ENCODE results near the gene GALK2.

Gene GALK2

DNA sequence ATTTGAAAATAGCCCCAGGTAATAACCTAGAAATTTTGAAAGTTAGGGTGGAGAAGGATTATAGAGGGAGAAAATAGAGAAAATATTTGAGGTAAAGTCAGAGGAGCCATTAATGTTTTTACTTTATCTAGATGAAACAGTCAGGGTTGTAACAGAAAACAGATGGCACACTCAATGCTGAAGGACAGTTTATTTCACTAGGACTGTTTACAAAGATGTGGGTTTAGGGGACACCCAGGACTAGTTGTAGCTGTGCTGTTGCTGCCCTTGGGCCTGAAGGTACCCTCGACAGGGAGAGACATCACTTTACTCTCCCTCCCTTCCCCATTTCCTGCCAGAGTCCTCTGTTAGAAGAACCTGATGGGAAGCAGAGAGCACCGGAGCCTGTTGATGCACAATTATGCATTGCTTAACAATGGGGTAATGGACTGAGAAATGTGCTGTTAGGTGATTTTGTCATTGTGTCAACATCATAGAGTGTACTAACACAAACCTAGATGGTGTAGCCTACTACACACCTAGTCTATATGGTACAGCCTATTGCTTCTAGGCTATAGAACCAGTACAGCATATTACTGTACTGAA, 103.8 kb downstream of the GALK2 start:
- TF ChIP-seq, protein P1, sequence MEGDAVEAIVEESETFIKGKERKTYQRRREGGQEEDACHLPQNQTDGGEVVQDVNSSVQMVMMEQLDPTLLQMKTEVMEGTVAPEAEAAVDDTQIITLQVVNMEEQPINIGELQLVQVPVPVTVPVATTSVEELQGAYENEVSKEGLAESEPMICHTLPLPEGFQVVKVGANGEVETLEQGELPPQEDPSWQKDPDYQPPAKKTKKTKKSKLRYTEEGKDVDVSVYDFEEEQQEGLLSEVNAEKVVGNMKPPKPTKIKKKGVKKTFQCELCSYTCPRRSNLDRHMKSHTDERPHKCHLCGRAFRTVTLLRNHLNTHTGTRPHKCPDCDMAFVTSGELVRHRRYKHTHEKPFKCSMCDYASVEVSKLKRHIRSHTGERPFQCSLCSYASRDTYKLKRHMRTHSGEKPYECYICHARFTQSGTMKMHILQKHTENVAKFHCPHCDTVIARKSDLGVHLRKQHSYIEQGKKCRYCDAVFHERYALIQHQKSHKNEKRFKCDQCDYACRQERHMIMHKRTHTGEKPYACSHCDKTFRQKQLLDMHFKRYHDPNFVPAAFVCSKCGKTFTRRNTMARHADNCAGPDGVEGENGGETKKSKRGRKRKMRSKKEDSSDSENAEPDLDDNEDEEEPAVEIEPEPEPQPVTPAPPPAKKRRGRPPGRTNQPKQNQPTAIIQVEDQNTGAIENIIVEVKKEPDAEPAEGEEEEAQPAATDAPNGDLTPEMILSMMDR (IDR thresholded peaks at IDR 0.05; ENCODE audit: extremely low read depth, insufficient read depth, missing control alignments) = no peak
- no peak for DNase-seq (ENCODE audit: low spot score)
- in situ Hi-C loops (cut with MboI; ENCODE audit: low pct_unique_long_range_greater_than_20kb, low sequenced_read_pairs, unreplicated experiment) = no loop called here

GRCh38 chr15:49278751-49279150, 108.7 kb downstream of the GALK2 start:
- DNase-seq (ENCODE audit: low spot score) = no peak
- TF ChIP-seq, protein P1 (IDR thresholded peaks at IDR 0.05; ENCODE audit: extremely low read depth, insufficient read depth, missing control alignments) = no peak
- in situ Hi-C loops (cut with MboI; ENCODE audit: low pct_unique_long_range_greater_than_20kb, low sequenced_read_pairs, unreplicated experiment) = no loop called here

GRCh38 chr15:49279521-49280456, 109.7 kb downstream of the GALK2 start:
- in situ Hi-C loops (cut with MboI; ENCODE audit: low pct_unique_long_range_greater_than_20kb, low sequenced_read_pairs, unreplicated experiment) = no loop called here
- TF ChIP-seq, protein P1 (IDR thresholded peaks at IDR 0.05; ENCODE audit: extremely low read depth, insufficient read depth, missing control alignments) = no peak
- DNase-seq (ENCODE audit: low spot score) = no peak

DNA sequence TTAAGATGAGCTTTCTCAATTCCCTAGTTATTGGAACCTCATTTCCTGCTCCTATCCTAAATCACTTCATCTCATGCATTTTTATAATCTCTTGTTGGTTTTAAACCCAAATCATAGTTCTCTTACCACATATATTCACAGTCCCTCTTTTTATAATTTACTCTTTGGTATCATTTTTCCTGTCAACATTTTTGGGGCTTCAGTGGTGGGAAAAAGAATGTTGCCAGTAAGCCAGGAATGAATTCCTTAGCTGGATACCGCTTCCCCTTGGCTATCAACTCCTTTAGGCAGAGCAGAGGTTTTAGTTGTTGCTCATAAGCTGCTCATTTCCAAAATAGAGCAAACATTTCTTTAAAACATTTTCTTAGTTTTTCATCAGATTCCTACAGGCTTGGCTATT, 112.3 kb downstream of the GALK2 start:
- TF ChIP-seq, protein P1 (IDR thresholded peaks at IDR 0.05; ENCODE audit: extremely low read depth, insufficient read depth, missing control alignments) = no peak
- no peak for DNase-seq (ENCODE audit: low spot score)
- in situ Hi-C loops (cut with MboI; ENCODE audit: low pct_unique_long_range_greater_than_20kb, low sequenced_read_pairs, unreplicated experiment) = no loop called here

- TF ChIP-seq, protein P1 (IDR thresholded peaks at IDR 0.05; ENCODE audit: extremely low read depth, insufficient read depth, missing control alignments) = no peak
- no peak for DNase-seq (ENCODE audit: low spot score)
- in situ Hi-C loops (cut with MboI; ENCODE audit: low pct_unique_long_range_greater_than_20kb, low sequenced_read_pairs, unreplicated experiment) = no loop called here
Observed at GRCh38 chr15:49286649-49287404, 116.8 kb downstream of the GALK2 start.

GRCh38 chr15:49287481-49287880, 117.4 kb downstream of the GALK2 start:
- in situ Hi-C loops (cut with MboI; ENCODE audit: low pct_unique_long_range_greater_than_20kb, low sequenced_read_pairs, unreplicated experiment) = no loop called here
- no peak for DNase-seq (ENCODE audit: low spot score)
- TF ChIP-seq, protein P1 (IDR thresholded peaks at IDR 0.05; ENCODE audit: extremely low read depth, insufficient read depth, missing control alignments) = no peak
